SK-N-SH treated with all-trans-retinoic acid at 6 μM for 48 hours (cell line): ENCODE data around the gene AHI1.

Source experiments
- ATAC-seq: fragments of 200-7000 bp; cut with Tn5 transposase; 3 replicates; pipeline ENCODE4 v1.9.1; 2020; ENCODE audit warnings: mild to moderate bottlenecking, moderate library complexity
- ARNTL ChIP-seq: fragments of 450-650 bp; formaldehyde crosslinking; IDR thresholded peaks from 2 replicates; pipeline ENCODE4 v1.5.0; 2020; ENCODE audit warnings: low read depth, mild to moderate bottlenecking, moderate library complexity, borderline replicate concordance
- BACH2 ChIP-seq: fragments of 250-450 bp; sonication (Bioruptor Pico); IDR thresholded peaks from 2 replicates; pipeline ENCODE4 v1.9.0; 2021; ENCODE audit warnings: mild to moderate bottlenecking, borderline replicate concordance
- CSDC2 ChIP-seq: fragments of 250-450 bp; sonication (Bioruptor Pico); IDR thresholded peaks from 2 replicates; pipeline ENCODE4 v1.5.0; 2020; ENCODE audit warnings: mild to moderate bottlenecking, moderate library complexity
- ESRRG ChIP-seq: fragments of 250-450 bp; sonication (Bioruptor Pico); IDR thresholded peaks from 2 replicates; pipeline ENCODE4 v1.6.1; 2021; ENCODE audit warnings: mild to moderate bottlenecking
- GLIS3 ChIP-seq: fragments of 250-450 bp; sonication (Bioruptor Pico); IDR thresholded peaks from 2 replicates; pipeline ENCODE4 v1.5.0; 2020; ENCODE audit warnings: mild to moderate bottlenecking, moderate library complexity
- ISL1 ChIP-seq: fragments of 250-450 bp; sonication (Bioruptor Pico); IDR thresholded peaks from 2 replicates; pipeline ENCODE4 v2.1.2; 2022; ENCODE audit warnings: mild to moderate bottlenecking, moderate library complexity
- OSR1 ChIP-seq: fragments of 250-450 bp; sonication (Bioruptor Pico); IDR thresholded peaks from 2 replicates; pipeline ENCODE4 v1.8.0; 2022; ENCODE audit warnings: moderate library complexity, mild to moderate bottlenecking, inconsistent platforms
- PPARA ChIP-seq: fragments of 250-450 bp; sonication (Bioruptor Pico); IDR thresholded peaks from 2 replicates; pipeline ENCODE4 v1.5.0; 2020; ENCODE audit warnings: mild to moderate bottlenecking, borderline replicate concordance
- RARB ChIP-seq: fragments of 250-450 bp; sonication (Bioruptor Pico); IDR thresholded peaks from 2 replicates; pipeline ENCODE4 v1.8.0; 2021; ENCODE audit warnings: mild to moderate bottlenecking, moderate library complexity
- SNAI2 ChIP-seq: fragments of 250-450 bp; sonication (Bioruptor Pico); IDR thresholded peaks from 2 replicates; pipeline ENCODE4 v1.5.0; 2020; ENCODE audit warnings: mild to moderate bottlenecking, moderate library complexity
- TCF4 ChIP-seq: fragments of 250-450 bp; sonication (Bioruptor Pico); IDR thresholded peaks from 2 replicates; pipeline ENCODE4 v1.8.0; 2021; ENCODE audit warnings: mild to moderate bottlenecking, moderate library complexity, borderline replicate concordance
- TOX ChIP-seq: fragments of 250-450 bp; sonication (Bioruptor Pico); IDR thresholded peaks from 2 replicates; pipeline ENCODE4 v1.8.0; 2021; ENCODE audit warnings: mild to moderate bottlenecking, moderate library complexity, borderline replicate concordance
- ZFP3 ChIP-seq: fragments of 250-450 bp; sonication (Bioruptor Pico); IDR thresholded peaks from 2 replicates; pipeline ENCODE4 v1.5.0; 2020; ENCODE audit warnings: mild to moderate bottlenecking, moderate library complexity
- ZFP30 ChIP-seq: fragments of 450-650 bp; formaldehyde crosslinking; IDR thresholded peaks from 2 replicates; pipeline ENCODE4 v1.5.0; 2022; ENCODE audit warnings: mild to moderate bottlenecking, moderate library complexity
- ZNF565 ChIP-seq: fragments of 450-650 bp; formaldehyde crosslinking; conservative IDR thresholded peaks from 2 replicates; pipeline ENCODE4 v1.5.0; 2020; ENCODE audit warnings: low read depth, mild to moderate bottlenecking, moderate library complexity
- ZNF70 ChIP-seq: fragments of 450-650 bp; formaldehyde crosslinking; IDR thresholded peaks from 2 replicates; pipeline ENCODE4 v1.5.0; 2020; ENCODE audit warnings: mild to moderate bottlenecking, moderate library complexity
- ZNF8 ChIP-seq: fragments of 450-650 bp; formaldehyde crosslinking; IDR thresholded peaks from 2 replicates; pipeline ENCODE4 v1.5.0; 2020; ENCODE audit warnings: mild to moderate bottlenecking, moderate library complexity
- TF ChIP-seq, protein P1 (sequence below): fragments of 250-450 bp; sonication (Bioruptor Pico); IDR thresholded peaks from 2 replicates; pipeline ENCODE4 v1.5.1; 2021; ENCODE audit warnings: mild to moderate bottlenecking, moderate library complexity
- TF ChIP-seq, protein P2 (sequence below): fragments of 250-450 bp; sonication (Bioruptor Pico); IDR thresholded peaks from 2 replicates; pipeline ENCODE4 v1.8.0; 2020; ENCODE audit warnings: mild to moderate bottlenecking, moderate library complexity, borderline replicate concordance
- TF ChIP-seq, protein P3 (sequence below): fragments of 250-450 bp; sonication (Bioruptor Pico); IDR thresholded peaks from 2 replicates; pipeline ENCODE4 v1.8.0; 2021; ENCODE audit warnings: low read depth, mild to moderate bottlenecking, moderate library complexity, borderline replicate concordance

The AHI1 gene

DNA sequence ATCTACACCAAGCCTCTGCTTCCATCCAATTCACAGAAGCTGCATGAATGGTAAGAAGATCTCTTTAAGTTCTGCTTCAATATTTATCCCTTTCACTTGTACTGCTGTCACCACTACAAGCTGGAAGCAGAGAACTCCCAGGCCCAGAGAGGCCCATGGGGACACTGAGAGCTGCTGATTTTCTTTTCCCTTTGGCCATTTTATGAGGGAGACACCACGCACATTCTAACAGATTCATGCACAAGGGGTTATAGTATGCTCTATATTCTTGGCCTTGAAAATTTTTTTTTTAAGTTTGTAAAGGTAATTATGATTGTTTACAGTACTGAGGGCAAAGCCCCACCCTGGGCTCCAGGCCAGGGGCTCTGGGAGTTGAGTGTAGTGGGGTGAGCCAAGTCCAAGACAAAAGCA lies 228.1 kb downstream of the AHI1 start:
- TF ChIP-seq ZFP3 (CRISPR knock-in tag): no peak
- TF ChIP-seq, protein P1, sequence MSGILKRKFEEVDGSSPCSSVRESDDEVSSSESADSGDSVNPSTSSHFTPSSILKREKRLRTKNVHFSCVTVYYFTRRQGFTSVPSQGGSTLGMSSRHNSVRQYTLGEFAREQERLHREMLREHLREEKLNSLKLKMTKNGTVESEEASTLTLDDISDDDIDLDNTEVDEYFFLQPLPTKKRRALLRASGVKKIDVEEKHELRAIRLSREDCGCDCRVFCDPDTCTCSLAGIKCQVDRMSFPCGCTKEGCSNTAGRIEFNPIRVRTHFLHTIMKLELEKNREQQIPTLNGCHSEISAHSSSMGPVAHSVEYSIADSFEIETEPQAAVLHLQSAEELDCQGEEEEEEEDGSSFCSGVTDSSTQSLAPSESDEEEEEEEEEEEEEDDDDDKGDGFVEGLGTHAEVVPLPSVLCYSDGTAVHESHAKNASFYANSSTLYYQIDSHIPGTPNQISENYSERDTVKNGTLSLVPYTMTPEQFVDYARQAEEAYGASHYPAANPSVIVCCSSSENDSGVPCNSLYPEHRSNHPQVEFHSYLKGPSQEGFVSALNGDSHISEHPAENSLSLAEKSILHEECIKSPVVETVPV: no peak
- no peak for TF ChIP-seq SNAI2 (CRISPR knock-in tag)
- TF ChIP-seq GLIS3 (CRISPR knock-in tag): no peak
- no peak for ATAC-seq

DNA sequence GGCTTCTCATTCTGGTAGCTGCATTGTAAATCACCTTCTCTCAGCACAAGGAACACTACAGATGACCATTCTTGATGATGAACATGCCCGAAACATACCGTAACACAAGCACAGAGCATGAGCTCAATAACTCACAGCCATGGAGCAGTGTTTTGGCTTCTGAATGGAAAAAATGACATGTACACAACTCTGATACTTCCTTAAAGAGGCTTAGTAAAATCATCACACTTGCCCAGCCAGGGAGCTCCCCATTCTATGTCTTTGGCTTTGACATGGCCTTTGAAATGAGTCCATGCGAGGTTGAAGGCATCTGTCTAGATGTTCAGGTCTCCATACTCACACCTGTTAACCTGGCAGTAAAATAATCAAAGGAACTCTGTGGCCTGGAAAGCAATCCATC lies 228.8 kb downstream of the AHI1 start:
- no peak for ATAC-seq
- TF ChIP-seq, protein P1: no peak
- no peak for TF ChIP-seq OSR1 (CRISPR knock-in tag)
- TF ChIP-seq GLIS3 (CRISPR knock-in tag): no peak
- TF ChIP-seq PPARA (CRISPR knock-in tag): no peak
- no peak for TF ChIP-seq ESRRG (CRISPR knock-in tag)
- no peak for TF ChIP-seq RARB (CRISPR knock-in tag)
- TF ChIP-seq ZNF70: no peak
- no peak for TF ChIP-seq ZFP30 (CRISPR knock-in tag)
- no peak for TF ChIP-seq ARNTL (CRISPR knock-in tag)
- no peak for TF ChIP-seq ISL1
- TF ChIP-seq TOX: no peak
- TF ChIP-seq, protein P2, sequence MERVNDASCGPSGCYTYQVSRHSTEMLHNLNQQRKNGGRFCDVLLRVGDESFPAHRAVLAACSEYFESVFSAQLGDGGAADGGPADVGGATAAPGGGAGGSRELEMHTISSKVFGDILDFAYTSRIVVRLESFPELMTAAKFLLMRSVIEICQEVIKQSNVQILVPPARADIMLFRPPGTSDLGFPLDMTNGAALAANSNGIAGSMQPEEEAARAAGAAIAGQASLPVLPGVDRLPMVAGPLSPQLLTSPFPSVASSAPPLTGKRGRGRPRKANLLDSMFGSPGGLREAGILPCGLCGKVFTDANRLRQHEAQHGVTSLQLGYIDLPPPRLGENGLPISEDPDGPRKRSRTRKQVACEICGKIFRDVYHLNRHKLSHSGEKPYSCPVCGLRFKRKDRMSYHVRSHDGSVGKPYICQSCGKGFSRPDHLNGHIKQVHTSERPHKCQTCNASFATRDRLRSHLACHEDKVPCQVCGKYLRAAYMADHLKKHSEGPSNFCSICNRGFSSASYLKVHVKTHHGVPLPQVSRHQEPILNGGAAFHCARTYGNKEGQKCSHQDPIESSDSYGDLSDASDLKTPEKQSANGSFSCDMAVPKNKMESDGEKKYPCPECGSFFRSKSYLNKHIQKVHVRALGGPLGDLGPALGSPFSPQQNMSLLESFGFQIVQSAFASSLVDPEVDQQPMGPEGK (CRISPR knock-in tag): no peak
- TF ChIP-seq SNAI2 (CRISPR knock-in tag): no peak
- no peak for TF ChIP-seq ZNF8 (CRISPR knock-in tag)
- TF ChIP-seq BACH2 (CRISPR knock-in tag): no peak
- no peak for TF ChIP-seq TCF4 (CRISPR knock-in tag)
- TF ChIP-seq, protein P3, sequence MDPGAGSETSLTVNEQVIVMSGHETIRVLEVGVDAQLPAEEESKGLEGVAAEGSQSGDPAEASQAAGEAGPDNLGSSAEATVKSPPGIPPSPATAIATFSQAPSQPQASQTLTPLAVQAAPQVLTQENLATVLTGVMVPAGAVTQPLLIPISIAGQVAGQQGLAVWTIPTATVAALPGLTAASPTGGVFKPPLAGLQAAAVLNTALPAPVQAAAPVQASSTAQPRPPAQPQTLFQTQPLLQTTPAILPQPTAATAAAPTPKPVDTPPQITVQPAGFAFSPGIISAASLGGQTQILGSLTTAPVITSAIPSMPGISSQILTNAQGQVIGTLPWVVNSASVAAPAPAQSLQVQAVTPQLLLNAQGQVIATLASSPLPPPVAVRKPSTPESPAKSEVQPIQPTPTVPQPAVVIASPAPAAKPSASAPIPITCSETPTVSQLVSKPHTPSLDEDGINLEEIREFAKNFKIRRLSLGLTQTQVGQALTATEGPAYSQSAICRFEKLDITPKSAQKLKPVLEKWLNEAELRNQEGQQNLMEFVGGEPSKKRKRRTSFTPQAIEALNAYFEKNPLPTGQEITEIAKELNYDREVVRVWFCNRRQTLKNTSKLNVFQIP (CRISPR knock-in tag): no peak
- TF ChIP-seq CSDC2 (CRISPR knock-in tag): no peak
- TF ChIP-seq ZNF565 (CRISPR knock-in tag): no peak
- no peak for TF ChIP-seq ZFP3 (CRISPR knock-in tag)
- TF ChIP-seq, all 23 proteins: peak for 0

DNA sequence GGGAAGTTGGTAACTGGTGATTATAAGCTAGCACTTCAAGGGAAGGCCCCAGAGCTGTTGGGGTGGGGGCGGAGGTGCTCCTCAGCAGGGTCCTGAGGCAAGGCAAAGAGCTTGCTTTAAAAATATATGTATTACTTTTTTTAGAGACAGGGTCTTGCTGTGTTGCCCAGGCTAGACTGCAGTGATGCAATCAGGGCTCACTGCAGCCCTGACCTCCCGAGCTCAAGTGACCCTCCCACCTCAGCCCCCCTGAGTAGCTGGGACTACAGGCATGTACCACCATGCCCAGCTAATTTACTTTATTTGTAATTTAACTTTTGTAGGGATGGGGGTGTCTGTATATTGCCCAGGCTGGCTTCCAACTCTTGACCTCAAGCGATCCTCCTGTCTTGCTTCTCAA lies 229.3 kb downstream of the AHI1 start:
- ATAC-seq: no peak
- no peak for TF ChIP-seq ESRRG (CRISPR knock-in tag)
- TF ChIP-seq ZNF8 (CRISPR knock-in tag): no peak
- no peak for TF ChIP-seq ZNF565 (CRISPR knock-in tag)

DNA sequence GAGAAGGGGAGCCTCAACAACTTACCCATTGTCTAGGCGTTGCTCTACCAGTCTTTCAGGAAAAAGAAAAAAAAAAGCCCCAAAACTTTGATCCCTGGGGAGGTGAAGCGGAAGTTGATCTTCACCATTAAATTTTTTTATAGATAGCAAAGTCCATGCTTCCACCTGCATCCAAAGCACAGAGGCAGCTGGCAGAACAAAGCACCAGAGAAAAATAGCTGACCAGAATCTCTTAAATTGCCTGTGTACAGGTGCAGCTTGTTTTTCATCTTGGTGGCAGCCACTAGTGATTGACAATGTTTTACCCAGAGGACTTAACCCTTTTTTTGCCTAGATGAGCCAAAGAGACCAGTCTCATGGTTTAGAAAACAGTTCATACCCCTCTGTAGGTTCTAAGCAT lies 230.5 kb downstream of the AHI1 start:
- TF ChIP-seq ZNF8 (CRISPR knock-in tag): no peak
- TF ChIP-seq TOX: no peak
- no peak for TF ChIP-seq PPARA (CRISPR knock-in tag)
- ATAC-seq: no peak

DNA sequence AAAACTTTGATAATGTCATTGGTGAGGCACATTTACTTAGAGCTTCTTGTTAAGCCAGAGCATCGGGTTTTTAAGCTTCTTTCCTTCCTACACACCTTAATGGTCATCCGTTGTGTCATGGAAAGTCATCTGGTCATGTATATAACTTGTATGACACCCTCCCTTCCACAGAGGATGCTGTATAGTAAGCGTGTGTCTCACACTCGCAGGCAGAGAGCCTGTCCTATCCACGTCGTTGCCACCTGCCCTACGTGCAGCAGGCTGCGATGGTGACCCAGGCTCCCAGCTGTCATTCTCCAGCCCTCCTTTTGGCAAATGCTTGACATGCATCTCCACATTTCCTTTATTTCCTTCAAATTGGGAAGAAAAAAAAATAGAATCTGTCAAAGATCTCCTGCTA lies 230.9 kb downstream of the AHI1 start:
- TF ChIP-seq, protein P3 (CRISPR knock-in tag): no peak
- TF ChIP-seq ZFP30 (CRISPR knock-in tag) (no peak), ARNTL (CRISPR knock-in tag) (no peak), ESRRG (CRISPR knock-in tag) (no peak), ISL1 (no peak), TCF4 (CRISPR knock-in tag) (no peak), OSR1 (CRISPR knock-in tag) (no peak)
- TF ChIP-seq, all 23 proteins: peak for 0
- ATAC-seq: no peak
